SU-DHL-6 (cell line): ENCODE data around the gene MAL.

Source experiments
- H2AFZ ChIP-seq: fragments of 200-600 bp; sonication (generic); 2 replicates; pipeline ENCODE4 v1.6.1; 2014; ENCODE audit warnings: low read depth, mild to moderate bottlenecking, moderate library complexity, mixed read lengths, antibody characterized with exemption, low read length; ENCODE audit not compliant: severe bottlenecking
- H3F3A ChIP-seq: fragments of 200-600 bp; shearing (Covaris generic); 2 replicates; pipeline ENCODE4 v1.6.0; 2016; ENCODE audit warnings: antibody characterized with exemption, mild to moderate bottlenecking; ENCODE audit not compliant: insufficient read depth
- H3K27ac ChIP-seq: fragments of 200-600 bp; sonication (generic); 2 replicates; pipeline ENCODE4 v1.5.1; 2016; ENCODE audit warnings: low read depth, mild to moderate bottlenecking, low read length, moderate library complexity, mixed read lengths
- H3K27me3 ChIP-seq: fragments of 200-600 bp; sonication (generic), shearing (Covaris generic); 2 replicates; pipeline ENCODE4 v1.6.0; 2014; ENCODE audit warnings: mild to moderate bottlenecking, low read length
- H3K36me3 ChIP-seq: fragments of 200-600 bp; sonication (generic); 2 replicates; pipeline ENCODE4 v1.6.1; 2014; ENCODE audit warnings: mild to moderate bottlenecking, low read length, mixed read lengths
- H3K4me2 ChIP-seq: fragments of 300-600, 200-600 bp; shearing (Covaris generic), sonication (generic); 2 replicates; pipeline ENCODE4 v1.6.0; 2014; ENCODE audit warnings: low read length, low read depth, mild to moderate bottlenecking; ENCODE audit not compliant: poor library complexity, severe bottlenecking
- H3K4me3 ChIP-seq: fragments of 200-600 bp; sonication (generic); 2 replicates; pipeline ENCODE4 v1.5.1; 2014; ENCODE audit warnings: antibody characterized with exemption, low read length, mild to moderate bottlenecking, mixed read lengths; ENCODE audit not compliant: insufficient read depth, poor library complexity, severe bottlenecking
- H3K79me2 ChIP-seq: fragments of 200-600 bp; sonication (generic); 2 replicates; pipeline ENCODE4 v1.6.1; 2014; ENCODE audit warnings: mild to moderate bottlenecking, low read length, moderate library complexity; ENCODE audit not compliant: insufficient read depth
- H3K9ac ChIP-seq: fragments of 200-600 bp; sonication (generic); 2 replicates; pipeline ENCODE4 v1.7.0; 2014; ENCODE audit warnings: mild to moderate bottlenecking, low read length
- H3K9me2 ChIP-seq: fragments of 200-600 bp; sonication (generic); replicated peaks from 2 replicates; pipeline ENCODE4 v1.6.1; 2014; ENCODE audit warnings: low read length; ENCODE audit not compliant: insufficient read depth
- H3K9me3 ChIP-seq: fragments of 200-600 bp; sonication (generic); 2 replicates; pipeline ENCODE4 v1.6.1; 2014; ENCODE audit warnings: low read length, mixed read lengths; ENCODE audit not compliant: insufficient read depth
- H4K20me1 ChIP-seq: fragments of 200-600 bp; sonication (generic); 2 replicates; pipeline ENCODE4 v1.6.1; 2014; ENCODE audit warnings: low read depth, mild to moderate bottlenecking, antibody characterized with exemption, low read length, moderate library complexity, mixed read lengths
- EZH2phosphoT487 ChIP-seq: fragments of 200-600 bp; sonication (generic), shearing (Covaris generic); conservative IDR thresholded peaks from 2 replicates; pipeline ENCODE4 v1.6.1; 2018; ENCODE audit warnings: mild to moderate bottlenecking, antibody characterized with exemption, low read length, moderate library complexity, mixed read lengths
- TF ChIP-seq, protein P1 (sequence below): fragments of 200-600 bp; sonication (generic); IDR thresholded peaks from one replicate; pipeline ENCODE4 v1.5.1; 2017; ENCODE audit warnings: antibody characterized with exemption, mild to moderate bottlenecking, low read length, moderate library complexity; ENCODE audit not compliant: insufficient read depth, poor library complexity, severe bottlenecking

MAL gene

DNA sequence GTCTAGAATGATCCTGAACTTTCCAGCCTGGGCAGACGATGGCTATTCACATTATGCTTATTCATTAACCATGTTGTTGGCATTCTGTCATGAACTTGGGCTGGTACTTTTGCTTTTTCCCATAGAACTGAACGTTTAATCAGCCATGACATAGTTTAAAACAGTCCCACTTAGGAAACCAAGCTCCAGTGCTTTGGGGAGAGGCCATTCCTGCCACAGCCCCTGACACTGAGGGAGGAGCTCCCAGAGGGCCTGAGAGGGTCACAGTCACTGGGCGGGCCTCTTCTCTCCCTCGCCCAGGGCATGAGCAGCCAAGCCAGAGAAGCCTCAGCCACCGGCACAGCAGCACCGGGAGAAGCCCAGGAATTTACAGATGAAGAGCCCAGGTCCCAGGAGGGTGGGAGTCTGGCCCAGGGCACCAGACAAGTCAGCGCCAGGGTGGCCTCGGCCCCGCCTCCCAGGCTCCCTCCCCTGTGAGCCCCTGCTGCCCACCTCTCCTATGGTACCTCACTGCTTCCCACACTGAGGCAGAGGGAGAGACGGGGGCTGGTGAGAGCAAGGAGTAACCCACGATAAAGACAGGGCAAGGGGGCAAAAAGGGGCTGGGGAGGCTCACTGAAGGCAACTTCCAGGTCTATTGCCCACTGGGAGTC, 33.6 kb downstream of the MAL start:
- no peak for TF ChIP-seq EZH2phosphoT487
- TF ChIP-seq, protein P1, sequence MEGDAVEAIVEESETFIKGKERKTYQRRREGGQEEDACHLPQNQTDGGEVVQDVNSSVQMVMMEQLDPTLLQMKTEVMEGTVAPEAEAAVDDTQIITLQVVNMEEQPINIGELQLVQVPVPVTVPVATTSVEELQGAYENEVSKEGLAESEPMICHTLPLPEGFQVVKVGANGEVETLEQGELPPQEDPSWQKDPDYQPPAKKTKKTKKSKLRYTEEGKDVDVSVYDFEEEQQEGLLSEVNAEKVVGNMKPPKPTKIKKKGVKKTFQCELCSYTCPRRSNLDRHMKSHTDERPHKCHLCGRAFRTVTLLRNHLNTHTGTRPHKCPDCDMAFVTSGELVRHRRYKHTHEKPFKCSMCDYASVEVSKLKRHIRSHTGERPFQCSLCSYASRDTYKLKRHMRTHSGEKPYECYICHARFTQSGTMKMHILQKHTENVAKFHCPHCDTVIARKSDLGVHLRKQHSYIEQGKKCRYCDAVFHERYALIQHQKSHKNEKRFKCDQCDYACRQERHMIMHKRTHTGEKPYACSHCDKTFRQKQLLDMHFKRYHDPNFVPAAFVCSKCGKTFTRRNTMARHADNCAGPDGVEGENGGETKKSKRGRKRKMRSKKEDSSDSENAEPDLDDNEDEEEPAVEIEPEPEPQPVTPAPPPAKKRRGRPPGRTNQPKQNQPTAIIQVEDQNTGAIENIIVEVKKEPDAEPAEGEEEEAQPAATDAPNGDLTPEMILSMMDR = no peak
- no peak overlapping the region for H2AFZ ChIP-seq
- no peaks in the 10 kb centered on the region for H3K36me3 ChIP-seq
- no peaks in the 10 kb centered on the region for H3K79me2 ChIP-seq
- no peak overlapping the region for H3K27ac ChIP-seq
- H3F3A ChIP-seq = no peaks in the 10 kb centered on the region
- H4K20me1 ChIP-seq = no peaks in the 10 kb centered on the region
- H3K9me3 ChIP-seq = no peaks in the 10 kb centered on the region
- no peak overlapping the region for H3K9ac ChIP-seq
- H3K4me3 ChIP-seq = no peak overlapping the region
- H3K4me2 ChIP-seq = no peak overlapping the region
- H3K9me2 ChIP-seq = no peaks in the 10 kb centered on the region
- no peaks in the 10 kb centered on the region for H3K27me3 ChIP-seq

DNA sequence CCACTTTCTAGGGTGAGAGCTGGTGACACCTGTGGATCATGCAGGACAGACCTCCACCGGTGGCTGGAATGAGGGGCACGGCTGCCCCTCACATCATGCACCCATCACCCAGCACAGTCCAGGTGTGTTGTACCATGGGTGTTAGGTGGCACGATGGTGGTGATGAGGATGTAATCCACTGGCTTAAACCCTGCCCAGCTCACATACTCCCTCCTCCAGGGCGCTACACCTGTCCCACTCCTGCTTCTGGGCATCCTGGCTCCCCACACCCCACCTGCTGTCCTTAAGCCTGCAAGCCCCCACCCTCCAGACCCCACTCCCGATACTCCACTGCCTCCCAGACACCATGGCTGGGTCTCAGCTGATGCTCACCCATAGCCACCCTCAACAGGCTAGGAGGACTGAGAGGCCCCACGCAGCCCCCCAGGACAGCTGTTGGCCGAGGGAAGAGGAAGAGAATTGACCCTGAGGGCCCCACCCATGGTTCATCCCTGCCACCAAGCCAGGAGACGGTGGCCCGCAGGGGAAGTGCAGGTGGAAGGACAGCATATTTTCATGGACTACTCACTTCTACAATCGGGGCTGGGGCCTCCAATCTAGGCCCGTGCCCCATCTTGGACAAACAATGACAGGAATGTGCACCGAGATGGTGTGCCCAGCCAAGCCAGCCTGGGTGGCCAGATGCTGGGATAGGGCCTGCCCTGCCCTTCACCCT, 34.3 kb downstream of the MAL start:
- H3K9me3 ChIP-seq = no peaks in the 10 kb centered on the region
- H3K4me2 ChIP-seq = no peak overlapping the region
- no peaks in the 10 kb centered on the region for H3F3A ChIP-seq
- no peaks in the 10 kb centered on the region for H3K9me2 ChIP-seq
- no peak overlapping the region for H3K9ac ChIP-seq
- H3K4me3 ChIP-seq = no peak overlapping the region
- H3K27me3 ChIP-seq = no peaks in the 10 kb centered on the region
- no peak overlapping the region for H2AFZ ChIP-seq
- no peaks in the 10 kb centered on the region for H4K20me1 ChIP-seq
- H3K79me2 ChIP-seq = no peaks in the 10 kb centered on the region
- no peak overlapping the region for H3K27ac ChIP-seq
- no peaks in the 10 kb centered on the region for H3K36me3 ChIP-seq
- TF ChIP-seq, protein P1 = no peak
- TF ChIP-seq EZH2phosphoT487 = no peak

- no peaks in the 10 kb centered on the region for H3K9me3 ChIP-seq
- no peak overlapping the region for H3K4me3 ChIP-seq
- H3K36me3 ChIP-seq = no peaks in the 10 kb centered on the region
- H3K27ac ChIP-seq = no peak overlapping the region
- no peak overlapping the region for H3K4me2 ChIP-seq
- TF ChIP-seq EZH2phosphoT487 = no peak
- TF ChIP-seq, protein P1 = no peak
- H3K9ac ChIP-seq = no peak overlapping the region
- H3F3A ChIP-seq = no peaks in the 10 kb centered on the region
- H3K9me2 ChIP-seq = no peaks in the 10 kb centered on the region
- H3K27me3 ChIP-seq = no peaks in the 10 kb centered on the region
- H2AFZ ChIP-seq = no peak overlapping the region
- H4K20me1 ChIP-seq = no peaks in the 10 kb centered on the region
- H3K79me2 ChIP-seq = no peaks in the 10 kb centered on the region
Observed at GRCh38 chr2:95060446-95061118, 35.1 kb downstream of the MAL start.
